ENCODE results near the gene MAPK8IP2.

The MAPK8IP2 gene

DNA sequence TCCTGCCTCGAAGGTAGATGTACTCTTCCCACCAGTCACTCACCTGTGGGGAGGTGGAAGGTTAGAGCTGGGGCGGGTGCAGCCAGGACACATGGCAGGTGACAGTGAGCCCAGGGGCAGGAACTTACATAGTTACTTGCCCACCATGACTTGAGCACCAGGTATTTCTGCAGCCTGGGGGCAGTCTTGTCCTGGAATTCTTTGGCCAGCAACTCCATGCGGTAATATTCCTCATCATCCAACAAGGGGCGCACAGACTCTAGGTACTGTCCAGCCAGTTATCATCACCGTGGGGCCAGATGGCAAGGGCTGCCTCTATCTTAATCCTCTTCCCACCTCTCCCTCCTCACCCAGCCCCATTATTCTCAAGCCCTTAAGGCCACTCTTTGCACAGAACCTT is 24.5 kb upstream of the MAPK8IP2 start:
- peak; percentile 73 for DNase-seq

DNA sequence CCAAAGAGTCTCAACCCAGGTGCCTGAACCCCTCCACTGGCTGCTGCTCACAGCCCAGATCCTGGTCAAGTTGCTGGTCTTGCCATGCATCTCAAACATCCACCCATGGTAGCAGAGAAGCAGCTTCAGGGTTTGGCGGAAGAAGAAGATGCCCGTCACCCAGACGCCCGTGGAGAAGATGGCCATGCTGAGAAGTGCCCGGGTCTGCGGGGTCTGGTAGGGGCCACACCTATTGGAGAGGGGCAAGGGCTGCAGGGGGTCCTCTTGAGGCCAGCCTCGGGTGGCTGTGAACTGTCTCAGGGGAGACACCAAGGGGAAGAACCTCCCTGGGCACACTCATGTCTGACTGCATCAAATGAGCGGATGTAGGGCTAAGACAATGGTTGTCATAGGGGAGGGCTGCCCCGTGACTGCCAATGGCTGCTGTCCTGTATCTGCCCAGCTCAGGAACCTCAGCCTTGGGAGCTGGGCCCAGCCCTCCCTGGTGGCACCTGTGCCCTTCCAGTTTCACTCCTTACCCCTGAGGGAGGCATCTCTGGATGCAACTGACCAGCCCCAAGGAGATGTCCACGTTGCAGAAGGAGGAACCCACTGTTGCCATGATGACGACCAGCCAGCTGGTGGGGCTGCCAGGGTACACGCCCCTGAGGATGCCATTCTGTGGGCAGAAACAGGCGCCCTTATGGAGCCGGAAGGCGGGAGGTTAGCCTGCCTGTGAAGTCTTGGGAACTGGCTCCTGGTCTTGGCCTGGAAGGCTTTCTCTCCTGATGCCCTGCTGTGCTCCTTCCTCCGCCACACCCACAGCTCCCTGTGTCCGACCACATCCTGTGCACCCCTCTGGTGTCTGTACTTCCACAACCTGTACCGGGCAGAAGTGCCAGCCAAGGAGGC is 23.5 kb upstream of the MAPK8IP2 start:
- DNase-seq: no peak

DNA sequence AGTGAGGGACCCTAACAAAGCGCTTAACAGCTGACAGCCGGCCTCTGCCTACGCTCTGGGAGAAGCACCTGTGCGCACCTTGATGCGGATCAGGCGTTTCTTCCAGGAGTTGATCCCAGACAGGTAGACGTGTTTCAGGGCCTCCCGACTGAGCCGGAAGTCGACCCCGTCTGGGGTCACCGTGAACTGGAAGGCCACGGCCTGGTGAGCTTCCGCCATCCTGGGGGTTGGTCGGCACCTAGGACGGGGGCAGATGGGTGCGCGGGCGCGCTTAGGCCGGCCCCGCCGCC is 23.0 kb upstream of the MAPK8IP2 start:
- DNase-seq: no peak

DNA sequence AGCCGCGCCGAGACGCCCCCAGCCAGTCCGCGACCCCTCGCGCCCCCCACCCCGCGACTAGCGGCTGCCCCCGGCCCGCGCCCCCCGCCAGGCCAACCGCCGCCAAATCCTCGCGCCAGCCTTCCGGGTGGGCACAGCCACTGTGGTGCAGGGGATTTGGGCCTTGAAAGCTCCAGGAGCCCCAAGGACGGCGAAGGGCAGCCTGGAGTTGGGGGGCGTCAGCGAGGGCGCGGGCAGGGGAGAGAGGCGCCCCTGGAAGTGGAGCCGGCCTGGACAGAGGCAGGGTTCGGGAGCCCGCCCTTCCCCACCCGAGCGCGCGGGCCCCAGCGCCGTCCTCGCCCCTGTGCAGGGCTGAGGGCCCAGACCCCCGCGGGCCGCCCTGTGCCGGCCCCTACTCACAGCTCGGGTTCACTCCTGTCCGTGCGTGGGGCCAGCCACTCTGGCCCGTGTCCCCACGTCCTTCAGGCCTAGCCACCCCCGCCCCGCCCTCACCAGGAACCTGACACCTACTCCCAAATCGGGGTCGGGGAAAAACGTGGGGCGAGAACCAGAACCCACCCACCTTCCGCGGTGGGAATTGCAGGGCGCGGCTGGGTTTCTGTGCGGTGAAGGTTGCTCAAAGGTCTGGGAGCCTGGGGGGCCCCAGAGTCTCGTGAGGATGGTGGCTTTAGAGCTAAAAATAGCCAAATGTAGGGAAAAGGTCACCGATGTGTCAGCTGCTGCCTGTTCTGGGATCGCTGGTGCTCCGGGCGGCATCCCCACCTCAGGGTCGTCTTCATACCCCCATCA is 22.4 kb upstream of the MAPK8IP2 start, which contains the start of gene CPT1B:
CPT1B (minus strand) TSS at position 441 of the 789 bp plus-strand sequence. CDS start 512 bp downstream, outside the sequence.
- no peak for DNase-seq

DNA sequence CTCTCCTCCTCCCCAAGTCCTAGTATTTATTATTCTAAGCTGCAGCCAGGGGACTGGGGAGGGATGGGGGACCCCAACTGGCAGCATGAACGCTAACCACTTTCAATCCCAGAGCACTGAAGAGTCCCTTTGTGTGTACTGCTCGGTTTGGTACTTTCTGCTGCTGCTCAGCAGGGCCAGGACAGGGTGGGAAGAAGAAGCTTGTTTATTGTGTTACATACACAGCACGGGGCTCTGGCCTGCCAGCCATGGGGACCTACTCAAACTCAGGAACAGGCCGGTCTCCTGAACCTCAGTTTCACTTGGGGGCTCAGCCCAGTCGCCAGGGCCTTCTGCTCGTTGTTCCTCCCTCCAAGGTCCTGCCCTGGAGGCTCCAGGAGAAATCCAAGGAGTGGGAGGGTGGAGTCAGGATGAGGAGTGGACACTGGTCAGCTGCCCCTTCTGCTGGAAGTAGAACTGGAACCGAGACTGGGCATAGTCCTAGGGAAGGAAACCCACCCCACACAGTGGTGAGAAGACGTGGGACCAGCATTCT is 21.8 kb upstream of the MAPK8IP2 start:
- DNase-seq: no peak

DNA sequence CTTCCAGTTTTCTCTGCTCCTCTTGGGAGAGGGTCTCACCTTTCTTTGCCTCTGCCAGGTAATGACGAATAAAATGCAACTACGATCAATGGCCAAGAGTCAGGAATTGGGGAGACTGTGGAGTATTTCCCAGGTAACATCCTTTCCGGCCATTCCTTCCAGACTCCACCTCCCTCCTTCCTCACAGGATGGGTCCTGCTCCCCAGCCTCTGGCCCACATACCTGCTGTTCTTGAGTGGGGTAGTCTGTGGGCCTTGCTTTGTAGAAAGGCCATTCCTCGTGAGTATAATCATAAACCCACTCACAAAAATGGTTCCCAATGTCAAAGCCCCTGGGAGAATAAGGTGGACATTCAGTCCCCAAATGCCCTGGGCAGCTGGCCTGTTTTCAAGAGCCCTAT is 20.8 kb upstream of the MAPK8IP2 start:
- no peak for DNase-seq

DNA sequence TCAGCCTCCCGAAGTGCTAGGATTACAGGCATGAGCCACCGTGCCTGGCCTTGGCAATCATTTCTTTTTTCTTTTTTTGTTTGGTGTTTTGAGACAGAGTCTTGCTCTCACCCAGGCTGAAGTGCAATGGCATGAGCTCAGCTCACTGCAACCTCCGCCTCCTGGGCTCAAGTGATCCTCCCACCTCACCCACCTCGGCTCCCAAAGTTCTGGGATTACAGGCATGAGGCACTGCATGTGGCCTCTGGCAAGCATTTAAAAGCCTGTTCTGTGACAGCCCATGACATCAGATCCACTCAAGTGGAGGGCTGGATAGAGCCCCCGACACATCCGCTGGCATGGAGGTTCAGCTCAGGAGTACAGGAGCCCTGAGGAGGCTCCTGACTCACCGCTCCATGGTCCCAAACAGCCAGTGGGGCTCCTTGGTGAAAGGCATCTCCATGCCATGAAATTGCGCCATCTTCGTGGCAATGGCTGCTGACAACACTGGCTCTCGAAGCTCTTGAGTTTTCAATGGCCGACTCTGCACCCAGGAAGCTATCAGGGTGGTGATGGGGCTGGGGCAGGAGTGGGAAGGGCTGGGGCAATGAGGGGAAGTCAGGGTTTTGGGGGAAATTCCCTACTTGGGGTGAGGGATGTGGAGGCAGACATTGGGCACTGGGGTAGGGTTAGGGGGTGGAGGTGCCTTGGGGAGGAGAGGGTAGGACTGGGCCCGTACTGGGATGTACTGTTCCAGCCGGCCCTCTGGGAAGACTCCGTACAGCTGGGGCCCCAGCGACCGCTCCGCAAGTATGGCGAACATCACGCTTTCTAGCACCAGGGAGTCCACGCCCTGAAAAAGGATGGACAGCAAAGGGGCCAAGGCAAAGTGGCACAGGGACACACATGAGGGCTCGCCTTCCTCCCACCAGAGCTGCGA is 19.3 kb upstream of the MAPK8IP2 start:
- DNase-seq: no peak

DNA sequence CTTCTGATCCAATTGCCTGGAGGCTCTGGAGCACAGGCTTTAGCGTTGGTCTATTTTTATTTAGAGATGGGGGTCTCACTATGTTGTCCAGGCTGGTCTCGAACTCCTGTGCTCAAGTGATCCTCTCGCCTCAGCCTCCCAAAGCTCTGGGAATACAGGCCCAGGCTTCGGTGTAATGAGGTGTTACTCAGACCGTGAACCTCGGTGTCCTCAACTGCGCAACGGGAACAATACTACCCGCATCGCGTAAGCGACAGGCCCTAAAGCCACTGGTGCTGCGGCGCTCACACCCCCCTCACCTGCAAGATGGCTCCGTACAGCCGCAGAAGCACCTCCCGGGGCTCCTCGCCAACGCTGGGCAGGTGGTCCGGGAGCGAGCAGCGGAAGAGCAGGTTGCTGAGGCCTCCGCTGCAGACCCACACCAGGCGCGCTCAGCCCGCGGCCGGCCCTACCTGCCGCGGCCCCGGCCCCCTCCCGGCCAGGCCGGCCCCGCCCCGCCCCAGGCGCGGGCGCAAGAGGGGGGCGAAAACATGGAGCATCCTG is 18.6 kb upstream of the MAPK8IP2 start:
- DNase-seq: no peak

DNA sequence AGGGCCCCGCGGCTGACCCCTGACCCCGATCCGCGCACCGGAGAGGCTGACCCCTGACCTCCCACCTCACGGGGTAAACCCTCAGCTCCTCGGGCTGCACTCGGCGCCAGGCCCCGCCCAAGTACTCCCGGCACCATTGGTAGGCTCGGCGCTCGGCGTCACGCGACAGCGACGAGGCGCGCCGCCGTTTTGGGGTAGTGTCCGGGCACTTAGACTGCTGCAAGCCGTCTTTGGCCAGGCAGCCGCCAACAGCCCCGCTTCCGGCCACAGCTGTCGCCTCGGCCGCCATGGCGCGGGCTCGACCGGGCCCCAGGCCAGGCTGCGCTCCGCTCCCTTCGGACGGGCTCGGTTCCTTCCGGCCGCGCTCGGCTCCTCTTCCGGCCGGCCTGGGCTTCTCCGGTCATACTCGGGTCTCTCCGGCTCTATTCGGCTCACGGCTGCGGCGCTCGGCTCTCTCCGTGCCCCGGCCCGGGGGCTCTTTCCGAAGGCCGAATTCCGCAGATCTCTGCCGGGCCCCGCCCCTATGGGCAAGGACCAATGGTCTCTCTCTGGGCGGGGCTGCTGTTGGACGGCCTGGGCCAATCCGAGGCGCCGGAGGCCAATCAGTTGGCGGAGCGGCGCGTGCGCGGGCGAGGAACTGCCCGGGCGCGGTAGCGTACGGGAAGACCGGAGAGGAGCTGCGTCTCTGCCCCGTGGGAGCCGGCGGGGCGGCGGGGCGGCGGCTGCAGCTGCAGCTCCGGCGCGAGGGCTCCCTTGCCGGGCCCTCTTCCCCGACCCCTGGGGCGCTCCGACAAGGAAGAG is 17.9 kb upstream of the MAPK8IP2 start, which contains the start of gene CHKB:
CHKB (minus strand) TSS at position 357 of the 801 bp plus-strand sequence; CDS start at position 289, 68 bp downstream.
- peak; percentile 99 for DNase-seq

DNA sequence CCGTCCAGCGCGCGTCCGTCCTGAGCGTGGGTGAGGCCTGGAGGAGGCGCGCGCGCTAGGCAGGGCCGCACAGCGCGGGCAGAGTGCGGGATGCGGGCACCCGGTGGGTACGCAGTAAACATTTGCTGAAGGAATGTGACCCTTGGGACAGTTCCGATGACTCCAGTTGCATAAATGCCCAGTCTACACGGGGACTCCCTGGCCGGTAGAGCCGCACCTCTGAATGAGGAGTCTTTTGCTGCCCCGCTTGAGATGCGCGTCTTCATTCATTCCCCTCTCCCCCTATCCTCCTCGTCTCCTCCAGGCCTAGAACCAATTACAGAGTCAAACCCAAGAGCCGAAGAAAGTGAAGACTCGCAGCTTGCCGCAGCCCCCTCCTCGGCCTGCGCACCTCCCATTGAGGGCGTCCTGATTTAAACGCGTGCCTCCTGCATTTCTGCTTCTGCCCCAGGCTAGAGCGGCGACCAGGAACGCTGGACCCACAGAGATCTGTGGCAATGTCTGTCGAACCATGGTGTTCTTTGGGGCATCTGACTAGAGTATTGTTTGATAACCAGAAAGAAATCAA is 17.2 kb upstream of the MAPK8IP2 start:
- DNase-seq: no peak

DNA sequence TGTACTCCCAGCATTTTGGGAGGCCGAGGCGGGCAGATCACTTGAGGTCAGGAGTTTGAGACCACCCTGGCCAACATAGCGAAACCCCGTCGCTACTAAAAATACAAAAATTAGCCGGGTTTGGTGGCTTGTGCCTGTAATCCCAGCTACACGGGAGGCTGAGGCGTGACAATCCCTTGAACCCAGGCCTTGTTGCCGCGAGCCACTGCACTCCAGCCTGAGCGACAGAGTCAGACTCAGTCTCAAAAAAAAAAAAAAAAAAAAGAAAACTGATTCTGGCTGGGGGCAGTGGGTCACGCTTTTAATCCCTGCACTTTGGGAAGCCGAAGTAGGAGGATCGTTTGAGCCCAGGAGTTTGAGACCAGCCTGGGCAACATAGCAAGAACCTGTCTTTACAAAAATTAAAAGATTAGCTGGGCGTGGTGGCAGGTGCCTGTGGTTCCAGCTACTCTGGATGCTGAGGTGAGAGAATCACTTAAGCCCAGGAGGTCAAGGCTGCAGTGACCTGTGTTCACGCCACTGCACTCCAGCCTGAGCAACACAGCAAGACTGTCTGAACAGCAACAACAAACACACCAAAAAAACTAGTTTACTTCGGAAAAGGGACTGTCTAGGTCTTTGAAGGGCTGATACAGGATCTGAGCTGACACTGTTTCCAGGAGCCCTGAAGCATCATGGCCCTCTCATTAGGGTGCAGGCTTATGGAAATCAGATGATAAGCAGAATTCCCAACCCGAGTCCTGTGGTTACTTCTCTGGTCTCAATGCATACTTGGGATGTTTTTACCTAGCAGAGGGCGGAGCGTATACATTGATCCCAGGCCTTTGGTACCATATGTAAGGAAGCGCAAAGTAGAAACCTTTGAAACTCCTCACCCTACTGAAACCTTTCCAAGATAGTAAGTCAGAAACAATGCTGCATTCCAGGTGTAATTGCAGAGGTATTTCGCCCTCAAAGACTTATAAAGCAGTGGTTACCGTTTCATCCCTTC is 16.2 kb upstream of the MAPK8IP2 start:
- no peak for DNase-seq

DNA sequence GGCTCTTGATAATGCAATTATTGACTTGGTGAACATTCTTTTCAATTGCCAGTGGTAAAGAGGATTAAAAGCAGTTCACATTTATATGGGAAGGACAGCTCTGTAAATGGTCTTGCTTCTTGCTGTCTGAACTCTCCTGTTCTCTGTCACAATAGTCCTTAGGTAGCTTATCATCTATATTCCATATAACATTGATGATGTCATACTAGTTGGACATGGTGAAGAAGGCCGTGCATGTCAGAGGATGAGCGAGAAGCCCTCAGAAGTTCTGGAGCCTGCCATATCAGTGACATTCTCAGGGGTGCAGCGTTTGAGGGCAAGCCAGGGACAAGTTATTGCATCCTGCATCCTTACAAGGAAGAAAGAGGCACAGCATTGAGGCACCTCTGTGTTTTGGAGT is 15.4 kb upstream of the MAPK8IP2 start:
- DNase-seq: no peak

DNA sequence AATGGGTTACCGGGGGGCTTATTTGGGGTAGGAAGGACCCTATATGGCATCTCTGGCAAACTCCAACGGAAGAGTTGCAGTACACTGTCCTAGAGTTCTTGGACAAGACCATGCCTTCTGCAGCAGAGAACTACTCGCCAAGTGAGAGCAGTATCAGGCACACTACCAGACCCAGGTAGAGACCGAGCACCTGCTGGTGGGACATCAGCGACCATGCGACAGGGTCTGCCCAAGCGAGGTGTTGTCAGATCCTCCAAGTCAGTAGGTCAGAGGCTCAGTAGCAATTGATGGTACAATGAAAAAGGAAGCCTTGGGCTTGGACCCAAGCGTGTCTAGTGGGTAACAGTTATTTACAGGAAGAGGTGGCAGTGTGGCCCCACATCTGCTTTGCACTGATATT is 14.8 kb upstream of the MAPK8IP2 start:
- no peak for DNase-seq

DNA sequence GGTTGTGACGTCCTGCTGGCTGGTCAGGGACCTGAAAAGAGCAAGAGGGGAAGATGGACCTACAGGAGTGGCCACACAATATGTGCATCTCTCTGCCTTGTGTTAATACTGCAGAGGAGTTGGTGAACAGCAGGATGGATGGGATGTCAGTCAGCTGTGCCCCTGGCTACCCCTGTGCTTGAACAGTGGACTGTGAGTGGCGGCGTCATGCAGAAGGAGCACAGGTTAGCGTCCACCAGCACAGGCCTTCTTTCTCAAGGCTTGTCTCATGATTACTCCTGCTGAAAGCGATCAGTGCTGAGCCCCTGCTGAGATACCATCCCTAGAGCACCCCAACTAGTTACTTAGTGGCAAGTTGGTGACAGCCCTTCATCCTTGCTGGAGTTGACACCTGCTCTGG is 14.2 kb upstream of the MAPK8IP2 start:
- DNase-seq: no peak

DNA sequence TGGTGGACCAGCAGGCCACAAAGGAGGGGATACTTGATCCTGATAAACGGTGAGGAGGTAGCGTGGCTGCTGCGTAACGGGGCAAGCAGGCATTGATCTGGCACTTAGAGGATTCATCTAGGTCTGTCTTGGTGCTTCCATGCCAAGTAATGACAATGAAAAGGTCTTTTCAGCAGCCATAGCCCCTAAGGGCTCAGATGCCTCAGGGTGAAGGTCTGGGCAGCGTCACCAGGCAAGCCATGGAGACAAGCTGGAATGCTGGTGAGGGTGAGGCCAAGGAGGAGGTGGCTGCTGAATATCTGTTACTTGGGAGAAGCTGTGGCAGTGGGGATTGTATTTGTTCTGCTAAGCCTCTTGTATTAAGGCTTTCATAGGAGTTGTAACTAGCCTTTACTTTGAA is 13.2 kb upstream of the MAPK8IP2 start:
- no peak for DNase-seq

DNA sequence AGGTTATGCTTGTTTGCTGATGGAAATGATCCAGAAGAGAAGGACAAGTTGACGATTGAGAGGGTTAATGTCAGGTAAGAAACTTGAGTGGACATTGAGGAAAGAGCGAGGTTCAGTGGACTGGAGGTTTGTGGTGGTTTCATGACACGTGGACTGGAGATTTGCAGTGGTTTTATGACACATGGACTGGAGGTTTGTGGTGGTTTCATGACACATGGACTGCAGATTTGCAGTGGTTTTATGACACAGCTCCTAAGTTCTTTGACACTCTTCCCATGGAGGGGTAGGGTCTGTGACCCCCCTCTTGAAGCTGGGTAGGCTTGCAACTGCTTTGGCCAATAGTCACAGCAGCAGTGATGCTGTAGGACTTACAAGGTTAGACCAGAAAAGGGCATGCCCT is 5.4 kb upstream of the MAPK8IP2 start:
- no peak for DNase-seq

DNA sequence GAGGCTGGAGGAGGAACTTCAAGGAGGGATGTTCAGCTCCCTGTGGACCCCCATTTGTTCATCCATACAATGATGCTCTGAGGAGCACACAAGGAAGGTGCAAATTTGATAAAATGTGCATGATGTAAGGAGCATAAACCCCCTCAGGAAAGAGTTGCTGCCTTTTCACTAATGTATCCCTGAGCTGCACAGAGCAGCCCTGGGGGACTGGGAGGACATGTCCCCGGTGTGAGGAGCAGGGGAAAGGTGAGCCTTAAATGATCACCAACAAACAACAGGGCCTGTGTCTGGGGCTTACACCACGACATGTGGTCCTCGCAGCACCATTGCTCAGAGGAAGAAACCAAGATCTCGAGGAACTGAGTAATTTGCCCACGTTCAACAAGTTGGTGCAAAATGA is 3.5 kb upstream of the MAPK8IP2 start:
- no peak for DNase-seq

DNA sequence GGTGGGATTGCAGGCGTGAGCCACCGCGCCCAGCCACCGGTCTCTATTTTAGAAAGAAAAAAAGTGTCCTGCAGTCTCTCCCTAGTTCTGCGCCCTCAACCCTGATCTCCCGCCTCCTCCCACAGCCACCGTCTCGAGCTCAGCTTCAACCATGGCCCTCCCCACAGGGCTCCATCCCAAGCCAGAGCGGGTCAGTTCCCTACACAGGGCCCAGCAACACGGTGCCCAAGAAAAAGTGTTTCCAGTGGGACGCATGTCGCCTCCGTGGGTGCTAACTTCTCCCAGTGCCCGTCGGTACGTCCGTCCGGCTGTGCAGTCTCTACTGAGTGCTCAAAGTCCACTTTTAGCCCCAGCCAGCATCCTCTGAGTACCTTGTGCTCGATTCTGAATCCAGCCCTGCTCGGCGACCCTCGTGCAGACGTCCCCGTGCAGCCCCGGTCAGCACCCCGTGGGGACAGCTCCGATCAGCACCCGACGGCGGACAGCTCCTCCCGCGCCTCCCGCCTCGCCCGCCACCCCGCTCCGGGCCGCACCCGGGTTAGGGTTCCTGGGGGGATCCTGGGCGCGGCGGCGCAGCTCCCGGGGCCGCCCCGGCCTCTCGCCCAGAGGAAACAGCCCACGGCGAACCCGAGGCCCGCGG is 657 bp upstream of the MAPK8IP2 start:
- DNase-seq: peak; percentile 69

DNA sequence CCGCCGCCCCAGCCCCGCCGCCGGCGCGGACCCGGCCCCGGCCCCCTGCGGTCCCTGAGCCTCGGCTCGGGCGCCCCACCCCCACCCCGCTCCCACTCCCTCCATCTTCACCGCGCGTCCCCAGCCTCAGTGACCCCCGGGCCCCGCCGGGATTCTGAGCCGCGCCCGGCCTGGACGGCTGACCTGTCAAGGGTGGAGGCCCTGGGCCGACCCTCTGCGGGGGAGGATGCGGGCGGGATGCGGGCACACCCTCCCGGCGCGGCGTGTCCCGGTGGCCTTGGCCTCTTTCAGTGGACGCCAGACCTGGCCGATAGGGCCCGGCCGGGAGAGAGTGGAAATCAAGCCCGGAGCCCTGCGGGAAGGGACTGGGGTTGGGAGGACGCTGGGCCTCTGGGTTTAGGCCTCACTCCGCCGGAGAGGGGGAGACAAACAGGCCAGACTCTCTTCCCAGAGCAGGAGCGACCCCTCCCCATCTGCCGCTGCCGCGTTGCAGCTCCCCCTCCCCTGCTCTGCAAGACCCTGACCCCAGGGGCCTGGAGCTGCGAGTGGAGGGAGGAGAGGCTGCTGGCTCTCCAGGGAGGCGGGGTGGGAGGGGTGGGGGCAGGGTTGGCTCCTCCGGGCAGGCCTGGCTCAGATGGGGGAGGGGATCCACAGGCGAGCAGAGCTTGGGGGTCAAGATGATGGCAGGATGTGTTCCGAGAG is 525 bp downstream of the MAPK8IP2 start:
- peak; percentile 56 for DNase-seq

Data from NCI-H69 (cell line).